NCI-H524 (cell line): ENCODE measurements around the gene SIRT7.
A peak's percentile ranks its signal among the peaks of the same experiment; 100 is the strongest.

ENCODE experiments used
- DNase-seq, 2 experiments: peaks; one replicate each; lab custom pipeline; 2025; lab: John Stamatoyannopoulos, UW

SIRT7 gene

GRCh38 chr17:81863833-81864768 is 53.9 kb downstream of the SIRT7 start:
- peak in 1 of 2 experiments; percentile 36 for DNase-seq

- DNase-seq: no peak
Observed at GRCh38 chr17:81863123-81863675, 54.8 kb downstream of the SIRT7 start.
